Fibroblast of skin of right quadriceps (primary cell): Measurements from ENCODE around the gene LTC4S.
"Not testable (repeated sequence)": the region's sequence is repeated elsewhere in the genome, so short reads cannot be mapped to it uniquely, and the experiment has no call there.

Experiments
- DNase-seq: peaks from one replicate; pipeline ENCODE4 v3.0.0-alpha.2; 2013

The LTC4S gene

GRCh38 chr5:179793468-179794139 lies at the start of gene LTC4S:
TSS of gene LTC4S (plus strand) at chr5:179793986. CDS start at chr5:179794081, 95 bp downstream.
- DNase-seq, result peak; percentile 51

GRCh38 chr5:179744106-179744505 lies 49.7 kb upstream of the LTC4S start:
- DNase-seq, result not testable (repeated sequence)

GRCh38 chr5:179746872-179747271 lies 46.9 kb upstream of the LTC4S start:
- no peak for DNase-seq

GRCh38 chr5:179747811-179748210 lies 46.0 kb upstream of the LTC4S start:
- DNase-seq, result no peak

GRCh38 chr5:179749857-179750508 lies 43.8 kb upstream of the LTC4S start:
- DNase-seq, result no peak

GRCh38 chr5:179753971-179754370 lies 39.8 kb upstream of the LTC4S start:
- no peak for DNase-seq

- DNase-seq, result no peak
These were observed 38.8 kb upstream of the LTC4S start for GRCh38 chr5:179755022-179755421.

GRCh38 chr5:179758955-179759354 lies 34.8 kb upstream of the LTC4S start:
- DNase-seq, result no peak

- no peak for DNase-seq
These were observed 33.9 kb upstream of the LTC4S start for GRCh38 chr5:179759581-179760551.

- peak; percentile 54 for DNase-seq
These were observed 31.6 kb upstream of the LTC4S start for GRCh38 chr5:179762079-179762780.

GRCh38 chr5:179762781-179763176 lies 31.0 kb upstream of the LTC4S start:
- peak; percentile 53 for DNase-seq

- DNase-seq, result peak; percentile 84
These were observed 30.4 kb upstream of the LTC4S start for GRCh38 chr5:179763215-179763945.

GRCh38 chr5:179764056-179764455 lies 29.7 kb upstream of the LTC4S start:
- no peak for DNase-seq

GRCh38 chr5:179765400-179765799 lies 28.4 kb upstream of the LTC4S start:
- peak; percentile 82 for DNase-seq

- peak; percentile 39 for DNase-seq
These were observed 27.6 kb upstream of the LTC4S start for GRCh38 chr5:179766021-179766725.

GRCh38 chr5:179766726-179767455 lies 26.9 kb upstream of the LTC4S start:
- no peak for DNase-seq

- no peak for DNase-seq
These were observed 26.2 kb upstream of the LTC4S start for GRCh38 chr5:179767496-179768100.

GRCh38 chr5:179768326-179769085 lies 25.3 kb upstream of the LTC4S start:
- no peak for DNase-seq

GRCh38 chr5:179769271-179769670 lies 24.5 kb upstream of the LTC4S start:
- no peak for DNase-seq
